Sigmoid colon (tissue), 4 donors: ENCODE measurements around the gene LRRC7.

Experiments
- CTCF ChIP-seq, 4 experiments: fragments of 450-650 bp in 3 of 4; fragments of 200-600 bp in 1 of 4; IDR thresholded peaks; one replicate each; pipeline ENCODE4 v1.5.1; 2016 to 2019; ENCODE audit warnings: antibody characterized with exemption in 4 of 4, mild to moderate bottlenecking in 3 of 4, moderate library complexity in 2 of 4
- EP300 ChIP-seq, 4 donors: sonication (generic); formaldehyde crosslinking; IDR thresholded peaks; one replicate each; pipeline ENCODE4 v1.6.1; 2017; ENCODE audit warnings: antibody characterized with exemption in 4 of 4
- POLR2A ChIP-seq, 2 donors: fragments of 450-650 bp; IDR thresholded peaks; one replicate each; pipeline ENCODE4 v1.6.1; 2016; ENCODE audit warnings: antibody characterized with exemption in 2 of 2, mild to moderate bottlenecking in 2 of 2, moderate library complexity in 2 of 2
- POLR2AphosphoS5 ChIP-seq, 4 donors: sonication (generic); formaldehyde crosslinking; IDR thresholded peaks; one replicate each; pipeline ENCODE4 v1.6.1; 2017; ENCODE audit warnings: antibody characterized with exemption in 4 of 4

GRCh38 chr1:69814926-69815325, 247.2 kb downstream of the LRRC7 start:
- TF ChIP-seq EP300 (IDR thresholded peaks at IDR 0.05) (no peak), POLR2A (IDR thresholded peaks at IDR 0.05) (no peak), CTCF (IDR thresholded peaks at IDR 0.05) (no peak), POLR2AphosphoS5 (IDR thresholded peaks at IDR 0.05) (no peak)
